MM.1S (cell line): ENCODE measurements around the gene BCAS3.
A peak's percentile ranks its signal among the peaks of the same experiment; 100 is the strongest.

Source experiments
- DNase-seq: peaks from one replicate; pipeline ENCODE4 v3.0.0-alpha.2; 2015
- H2AFZ ChIP-seq: fragments of 300-600 bp; sonication (generic); 2 replicates; pipeline ENCODE4 v1.6.0; 2016; ENCODE audit warnings: antibody characterized with exemption, low read length
- H3F3A ChIP-seq: fragments of 300-600 bp; sonication (generic); 2 replicates; pipeline ENCODE4 v1.6.1; 2016; ENCODE audit warnings: mild to moderate bottlenecking, antibody characterized with exemption, low read length, moderate library complexity, mixed read lengths; ENCODE audit not compliant: insufficient read depth
- H3K27ac ChIP-seq: fragments of 300-600 bp; sonication (generic); 2 replicates; pipeline ENCODE4 v1.5.1; 2016; ENCODE audit warnings: mild to moderate bottlenecking, low read length
- H3K27me3 ChIP-seq: fragments of 300-600 bp; sonication (generic); replicated peaks from 2 replicates; pipeline ENCODE4 v1.6.0; 2016; ENCODE audit warnings: low read length; ENCODE audit not compliant: insufficient read depth
- H3K36me3 ChIP-seq: fragments of 300-600 bp; sonication (generic); replicated peaks from 2 replicates; pipeline ENCODE4 v1.6.1; 2016; ENCODE audit warnings: mild to moderate bottlenecking, low read length, mixed read lengths; ENCODE audit not compliant: insufficient read depth
- H3K4me1 ChIP-seq: fragments of 300-600 bp; sonication (generic); 2 replicates; pipeline ENCODE4 v1.6.1; 2016; ENCODE audit warnings: low read length, mixed read lengths
- H3K4me2 ChIP-seq: fragments of 300-600 bp; sonication (generic); 2 replicates; pipeline ENCODE4 v1.6.0; 2016; ENCODE audit warnings: low read depth, low read length
- H3K4me3 ChIP-seq: fragments of 300-600 bp; sonication (generic); 2 replicates; pipeline ENCODE4 v1.5.1; 2016; ENCODE audit warnings: low read length, mixed read lengths
- H3K79me2 ChIP-seq: fragments of 300-600 bp; sonication (generic); 2 replicates; pipeline ENCODE4 v1.6.1; 2016; ENCODE audit warnings: mixed run types, low read length, mixed read lengths
- H3K9ac ChIP-seq: fragments of 300-600 bp; sonication (generic); 2 replicates; pipeline ENCODE4 v1.6.1; 2016; ENCODE audit warnings: low read length, mixed read lengths
- H3K9me2 ChIP-seq: fragments of 300-600 bp; sonication (generic); replicated peaks from 2 replicates; pipeline ENCODE4 v1.6.1; 2016; ENCODE audit warnings: mild to moderate bottlenecking, low read length, mixed read lengths; ENCODE audit not compliant: insufficient read depth
- H3K9me3 ChIP-seq: fragments of 300-600 bp; sonication (generic); replicated peaks from 2 replicates; pipeline ENCODE4 v1.6.1; 2016; ENCODE audit warnings: mild to moderate bottlenecking, low read length, mixed read lengths; ENCODE audit not compliant: insufficient read depth
- H4K20me1 ChIP-seq: fragments of 300-600 bp; sonication (generic); 2 replicates; pipeline ENCODE4 v1.6.1; 2016; ENCODE audit warnings: mild to moderate bottlenecking, low read length, moderate library complexity, mixed read lengths; ENCODE audit not compliant: insufficient read depth
- EZH2 ChIP-seq: fragments of 300-600 bp; sonication (generic); optimal IDR thresholded peaks from 2 replicates; pipeline ENCODE3; 2017; ENCODE audit warnings: low read depth, mild to moderate bottlenecking, antibody characterized with exemption, low read length, mixed read lengths
- EZH2phosphoT487 ChIP-seq: fragments of 300-600 bp; sonication (generic); IDR thresholded peaks from 2 replicates; pipeline ENCODE4 v1.6.1; 2018; ENCODE audit warnings: antibody characterized with exemption, low read length
- TF ChIP-seq, protein P1 (sequence below): fragments of 300-600 bp; sonication (generic); IDR thresholded peaks from 2 replicates; pipeline ENCODE4 v1.5.1; 2016; ENCODE audit warnings: antibody characterized with exemption, low read length, mixed read lengths

BCAS3 gene

GRCh38 chr17:60846175-60846574, 168.5 kb downstream of the BCAS3 start:
- no peak overlapping the region for H2AFZ ChIP-seq
- no peaks in the 10 kb centered on the region for H3K9me3 ChIP-seq
- H3K27me3 ChIP-seq: no peaks in the 10 kb centered on the region
- no peaks in the 10 kb centered on the region for H3K36me3 ChIP-seq
- DNase-seq: no peak
- H3K4me1 ChIP-seq: no peaks in the 10 kb centered on the region
- H3K27ac ChIP-seq: no peak overlapping the region
- H3K79me2 ChIP-seq: no peaks in the 10 kb centered on the region
- H3F3A ChIP-seq: no peaks in the 10 kb centered on the region
- H4K20me1 ChIP-seq: no peaks in the 10 kb centered on the region
- H3K4me3 ChIP-seq: no peak overlapping the region
- H3K9me2 ChIP-seq: no peaks in the 10 kb centered on the region
- H3K9ac ChIP-seq: no peak overlapping the region
- no peak for TF ChIP-seq EZH2phosphoT487
- TF ChIP-seq EZH2: no peak
- TF ChIP-seq, protein P1, sequence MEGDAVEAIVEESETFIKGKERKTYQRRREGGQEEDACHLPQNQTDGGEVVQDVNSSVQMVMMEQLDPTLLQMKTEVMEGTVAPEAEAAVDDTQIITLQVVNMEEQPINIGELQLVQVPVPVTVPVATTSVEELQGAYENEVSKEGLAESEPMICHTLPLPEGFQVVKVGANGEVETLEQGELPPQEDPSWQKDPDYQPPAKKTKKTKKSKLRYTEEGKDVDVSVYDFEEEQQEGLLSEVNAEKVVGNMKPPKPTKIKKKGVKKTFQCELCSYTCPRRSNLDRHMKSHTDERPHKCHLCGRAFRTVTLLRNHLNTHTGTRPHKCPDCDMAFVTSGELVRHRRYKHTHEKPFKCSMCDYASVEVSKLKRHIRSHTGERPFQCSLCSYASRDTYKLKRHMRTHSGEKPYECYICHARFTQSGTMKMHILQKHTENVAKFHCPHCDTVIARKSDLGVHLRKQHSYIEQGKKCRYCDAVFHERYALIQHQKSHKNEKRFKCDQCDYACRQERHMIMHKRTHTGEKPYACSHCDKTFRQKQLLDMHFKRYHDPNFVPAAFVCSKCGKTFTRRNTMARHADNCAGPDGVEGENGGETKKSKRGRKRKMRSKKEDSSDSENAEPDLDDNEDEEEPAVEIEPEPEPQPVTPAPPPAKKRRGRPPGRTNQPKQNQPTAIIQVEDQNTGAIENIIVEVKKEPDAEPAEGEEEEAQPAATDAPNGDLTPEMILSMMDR: no peak
- no peak overlapping the region for H3K4me2 ChIP-seq

GRCh38 chr17:60851181-60851580, 173.5 kb downstream of the BCAS3 start:
- Histone ChIP-seq H2AFZ (peak overlapping the region; percentile 58), H3K27ac (peak overlapping the region; percentile 31; the same call in 1 of the 2 replicates), H4K20me1 (no peaks in the 10 kb centered on the region), H3K9me3 (no peaks in the 10 kb centered on the region), H3K4me3 (peak overlapping the region; percentile 50; the same call in 1 of the 2 replicates), H3K4me1 (no peaks in the 10 kb centered on the region), H3K27me3 (no peaks in the 10 kb centered on the region), H3K9ac (no peak overlapping the region), H3K9me2 (no peaks in the 10 kb centered on the region), H3K79me2 (no peaks in the 10 kb centered on the region), H3F3A (no peaks in the 10 kb centered on the region), H3K4me2 (peak overlapping the region; percentile 62), H3K36me3 (no peaks in the 10 kb centered on the region)
- peak; percentile 22 for DNase-seq
- TF ChIP-seq, protein P1: no peak
- no peak for TF ChIP-seq EZH2phosphoT487
- no peak for TF ChIP-seq EZH2

- H3F3A ChIP-seq: no peaks in the 10 kb centered on the region
Observed at GRCh38 chr17:60857556-60858080, 180.0 kb downstream of the BCAS3 start.

More at GRCh38 chr17:60857556-60858080, 180.0 kb downstream of the BCAS3 start:
- no peaks in the 10 kb centered on the region for H3K4me1 ChIP-seq
- H3K9me2 ChIP-seq: no peaks in the 10 kb centered on the region
- TF ChIP-seq EZH2: no peak
- no peak for TF ChIP-seq EZH2phosphoT487
- TF ChIP-seq, protein P1: no peak
- H3K79me2 ChIP-seq: no peaks in the 10 kb centered on the region
- no peaks in the 10 kb centered on the region for H4K20me1 ChIP-seq
- no peaks in the 10 kb centered on the region for H3K9me3 ChIP-seq
- no peak overlapping the region for H3K9ac ChIP-seq
- H3K36me3 ChIP-seq: no peaks in the 10 kb centered on the region
- H3K27ac ChIP-seq: no peak overlapping the region
- no peak overlapping the region for H3K4me3 ChIP-seq
- no peaks in the 10 kb centered on the region for H3K27me3 ChIP-seq
- no peak overlapping the region for H2AFZ ChIP-seq
- DNase-seq: no peak
- no peak overlapping the region for H3K4me2 ChIP-seq
